ENCODE data around the gene INS.
"Not testable (repeated sequence)": the region's sequence is repeated elsewhere in the genome, so short reads cannot be mapped to it uniquely, and the experiment has no call there.

INS gene

GRCh38 chr11:2178906-2179494, 18.0 kb upstream of the INS start:
- H3K79me1 ChIP-seq (ENCODE audit: low read depth, low read length), result peaks cover 5% of the 10 kb centered on the region
- no peaks in the 10 kb centered on the region for H3K9me3 ChIP-seq (replicated peaks in 1 of 2; ENCODE audit: control insufficient read depth in 2 of 2, insufficient read depth in 1 of 2, low read depth in 1 of 2, low read length in 2 of 2)
- no peak overlapping the region for H3K4ac ChIP-seq (ENCODE audit: low read length)
- no peak overlapping the region for H2BK15ac ChIP-seq (ENCODE audit: low read length)
- H3K36me3 ChIP-seq (replicated peaks in 1 of 2; ENCODE audit: control insufficient read depth in 2 of 2, insufficient read depth in 2 of 2, low read length in 2 of 2), result peaks cover 0 to 2% of the 10 kb centered on the region in 2 donors
- no peak overlapping the region for H2BK120ac ChIP-seq (ENCODE audit: low read depth, low read length)
- no peak for DNase-seq (ENCODE audit: low spot score)
- peaks cover 0 to 10% of the 10 kb centered on the region in 2 donors for H3K4me1 ChIP-seq (ENCODE audit: control insufficient read depth in 2 of 2, insufficient read depth in 1 of 2, low read depth in 1 of 2, low read length in 2 of 2)
- WGBS, 2 donors (ENCODE audit: extremely low coverage in 2 of 2, insufficient read length in 2 of 2, insufficient replicate concordance in 1 of 2), result no CpG with 5 or more reads among the region's 16 CpGs
- H3K14ac ChIP-seq (ENCODE audit: low read length), result peak overlapping the region; percentile 95
- peak overlapping the region; percentile 57 for H3K18ac ChIP-seq (ENCODE audit: low read length)
- no peak overlapping the region for H3K4me2 ChIP-seq (ENCODE audit: insufficient read depth, low read length, poor library complexity, severe bottlenecking)
- peak overlapping the region; percentile 68 for H2BK12ac ChIP-seq (ENCODE audit: low read length)
- no peak overlapping the region for H4K8ac ChIP-seq (ENCODE audit: low read depth, low read length)
- peak overlapping the region; percentile 55 for H3K9ac ChIP-seq (ENCODE audit: low read depth, low read length, poor library complexity)
- H3K27ac ChIP-seq (replicated peaks; ENCODE audit: low read length), result no peak overlapping the region
- H3K4me3 ChIP-seq (ENCODE audit: low read length in 2 of 2), result no peak overlapping the region
- peak overlapping the region; percentile 88 for H2AK5ac ChIP-seq (ENCODE audit: low read depth, low read length)
- H3K27me3 ChIP-seq (ENCODE audit: control insufficient read depth in 3 of 3, insufficient read depth in 3 of 3, low read depth in 1 of 3, low read length in 3 of 3), result peaks cover 0 to 28% (median 0%) of the 10 kb centered on the region in 3 experiments
- H4K91ac ChIP-seq (ENCODE audit: low read depth, low read length, poor library complexity), result peak overlapping the region; percentile 79
- H2BK5ac ChIP-seq (ENCODE audit: low read length), result peak overlapping the region; percentile 12
- no peak overlapping the region for H2AFZ ChIP-seq (ENCODE audit: low read length)
- H3K23ac ChIP-seq (ENCODE audit: low read depth, low read length, poor library complexity), result no peak overlapping the region

GRCh38 chr11:2178055-2178773, 17.2 kb upstream of the INS start:
- Histone ChIP-seq H3K4me1 (ENCODE audit: control insufficient read depth in 2 of 2, insufficient read depth in 1 of 2, low read depth in 1 of 2, low read length in 2 of 2) (peaks cover 0 to 10% of the 10 kb centered on the region in 2 donors), H2BK12ac (ENCODE audit: low read length) (peak overlapping the region; percentile 41), H3K9ac (ENCODE audit: low read depth, low read length, poor library complexity) (peak overlapping the region; percentile 67), H3K27me3 (ENCODE audit: control insufficient read depth in 3 of 3, insufficient read depth in 3 of 3, low read depth in 1 of 3, low read length in 3 of 3) (peaks cover 0 to 28% (median 0%) of the 10 kb centered on the region in 3 experiments), H3K18ac (ENCODE audit: low read length) (peak overlapping the region; percentile 41), H2AK5ac (ENCODE audit: low read depth, low read length) (peak overlapping the region; percentile 88)
- H3K23ac ChIP-seq (ENCODE audit: low read depth, low read length, poor library complexity); H3K4me2 ChIP-seq (ENCODE audit: insufficient read depth, low read length, poor library complexity, severe bottlenecking); H2BK120ac ChIP-seq (ENCODE audit: low read depth, low read length); H2BK5ac ChIP-seq (ENCODE audit: low read length); H4K91ac ChIP-seq (ENCODE audit: low read depth, low read length, poor library complexity); H3K79me1 ChIP-seq (ENCODE audit: low read depth, low read length); H2AFZ ChIP-seq (ENCODE audit: low read length); H3K9me3 ChIP-seq (replicated peaks in 1 of 2; ENCODE audit: control insufficient read depth in 2 of 2, insufficient read depth in 1 of 2, low read depth in 1 of 2, low read length in 2 of 2); H4K8ac ChIP-seq (ENCODE audit: low read depth, low read length); H2BK15ac ChIP-seq (ENCODE audit: low read length); H3K36me3 ChIP-seq (replicated peaks in 1 of 2; ENCODE audit: control insufficient read depth in 2 of 2, insufficient read depth in 2 of 2, low read length in 2 of 2); H3K14ac ChIP-seq (ENCODE audit: low read length); DNase-seq (ENCODE audit: low spot score); H3K4me3 ChIP-seq (ENCODE audit: low read length in 2 of 2); H3K4ac ChIP-seq (ENCODE audit: low read length); H3K27ac ChIP-seq (replicated peaks; ENCODE audit: low read length): not testable (repeated sequence)
- WGBS, 2 donors (ENCODE audit: extremely low coverage in 2 of 2, insufficient read length in 2 of 2, insufficient replicate concordance in 1 of 2), result no CpG with 5 or more reads among the region's 16 CpGs

GRCh38 chr11:2177076-2177475, 16.1 kb upstream of the INS start:
- H2BK12ac ChIP-seq (ENCODE audit: low read length), result peak overlapping the region; percentile 63
- DNase-seq (ENCODE audit: low spot score), result no peak
- H3K9me3 ChIP-seq (replicated peaks in 1 of 2; ENCODE audit: control insufficient read depth in 2 of 2, insufficient read depth in 1 of 2, low read depth in 1 of 2, low read length in 2 of 2), result no peaks in the 10 kb centered on the region
- peaks cover 0 to 10% of the 10 kb centered on the region in 2 donors for H3K4me1 ChIP-seq (ENCODE audit: control insufficient read depth in 2 of 2, insufficient read depth in 1 of 2, low read depth in 1 of 2, low read length in 2 of 2)
- H3K4me3 ChIP-seq (ENCODE audit: low read length in 2 of 2), result no peak overlapping the region
- H3K14ac ChIP-seq (ENCODE audit: low read length), result peak overlapping the region; percentile 47
- H2AFZ ChIP-seq (ENCODE audit: low read length), result no peak overlapping the region
- no peak overlapping the region for H3K4me2 ChIP-seq (ENCODE audit: insufficient read depth, low read length, poor library complexity, severe bottlenecking)
- H3K9ac ChIP-seq (ENCODE audit: low read depth, low read length, poor library complexity), result no peak overlapping the region
- H3K27me3 ChIP-seq (ENCODE audit: control insufficient read depth in 3 of 3, insufficient read depth in 3 of 3, low read depth in 1 of 3, low read length in 3 of 3), result peaks cover 0 to 28% (median 0%) of the 10 kb centered on the region in 3 experiments
- H3K36me3 ChIP-seq (replicated peaks in 1 of 2; ENCODE audit: control insufficient read depth in 2 of 2, insufficient read depth in 2 of 2, low read length in 2 of 2), result peaks cover 0 to 2% of the 10 kb centered on the region in 2 donors
- H2BK15ac ChIP-seq (ENCODE audit: low read length), result peak overlapping the region; percentile 71
- H2BK5ac ChIP-seq (ENCODE audit: low read length), result no peak overlapping the region
- H3K23ac ChIP-seq (ENCODE audit: low read depth, low read length, poor library complexity), result peak overlapping the region; percentile 67
- no peak overlapping the region for H3K4ac ChIP-seq (ENCODE audit: low read length)
- peaks cover 5% of the 10 kb centered on the region for H3K79me1 ChIP-seq (ENCODE audit: low read depth, low read length)
- peak overlapping the region; percentile 46 for H4K91ac ChIP-seq (ENCODE audit: low read depth, low read length, poor library complexity)
- H2BK120ac ChIP-seq (ENCODE audit: low read depth, low read length), result peak overlapping the region; percentile 82
- peak overlapping the region; percentile 77 for H3K18ac ChIP-seq (ENCODE audit: low read length)
- peak overlapping the region; percentile 86 for H4K8ac ChIP-seq (ENCODE audit: low read depth, low read length)
- H2AK5ac ChIP-seq (ENCODE audit: low read depth, low read length), result peak overlapping the region; percentile 72
- no peak overlapping the region for H3K27ac ChIP-seq (replicated peaks; ENCODE audit: low read length)
- no CpG with 5 or more reads among the region's 18 CpGs for WGBS, 2 donors (ENCODE audit: extremely low coverage in 2 of 2, insufficient read length in 2 of 2, insufficient replicate concordance in 1 of 2)

- no peak overlapping the region for H4K8ac ChIP-seq (ENCODE audit: low read depth, low read length)
Measured at GRCh38 chr11:2176389-2176900, 15.4 kb upstream of the INS start.

More at GRCh38 chr11:2176389-2176900, 15.4 kb upstream of the INS start:
- H3K14ac ChIP-seq (ENCODE audit: low read length), result peak overlapping the region; percentile 2
- no CpG with 5 or more reads among the region's 14 CpGs for WGBS, 2 donors (ENCODE audit: extremely low coverage in 2 of 2, insufficient read length in 2 of 2, insufficient replicate concordance in 1 of 2)
- H3K23ac ChIP-seq (ENCODE audit: low read depth, low read length, poor library complexity), result peak overlapping the region; percentile 67
- peak overlapping the region; percentile 72 for H2AK5ac ChIP-seq (ENCODE audit: low read depth, low read length)
- peak overlapping the region; percentile 25 for H4K91ac ChIP-seq (ENCODE audit: low read depth, low read length, poor library complexity)
- H3K18ac ChIP-seq (ENCODE audit: low read length), result peak overlapping the region; percentile 77
- H2AFZ ChIP-seq (ENCODE audit: low read length), result no peak overlapping the region
- peak overlapping the region in 1 of 2 donors; percentile 38 for H3K4me3 ChIP-seq (ENCODE audit: low read length in 2 of 2)
- no peak overlapping the region for H2BK12ac ChIP-seq (ENCODE audit: low read length)
- H3K27me3 ChIP-seq (ENCODE audit: control insufficient read depth in 3 of 3, insufficient read depth in 3 of 3, low read depth in 1 of 3, low read length in 3 of 3), result peaks cover 0 to 28% (median 0%) of the 10 kb centered on the region in 3 experiments
- H2BK5ac ChIP-seq (ENCODE audit: low read length), result no peak overlapping the region
- no peak for DNase-seq (ENCODE audit: low spot score)
- no peak overlapping the region for H2BK120ac ChIP-seq (ENCODE audit: low read depth, low read length)
- H3K4ac ChIP-seq (ENCODE audit: low read length), result no peak overlapping the region
- H3K4me1 ChIP-seq (ENCODE audit: control insufficient read depth in 2 of 2, insufficient read depth in 1 of 2, low read depth in 1 of 2, low read length in 2 of 2), result peaks cover 0 to 12% of the 10 kb centered on the region in 2 donors
- peaks cover 0 to 2% of the 10 kb centered on the region in 2 donors for H3K36me3 ChIP-seq (replicated peaks in 1 of 2; ENCODE audit: control insufficient read depth in 2 of 2, insufficient read depth in 2 of 2, low read length in 2 of 2)
- H2BK15ac ChIP-seq (ENCODE audit: low read length), result peak overlapping the region; percentile 71
- no peaks in the 10 kb centered on the region for H3K9me3 ChIP-seq (replicated peaks in 1 of 2; ENCODE audit: control insufficient read depth in 2 of 2, insufficient read depth in 1 of 2, low read depth in 1 of 2, low read length in 2 of 2)
- no peak overlapping the region for H3K27ac ChIP-seq (replicated peaks; ENCODE audit: low read length)
- no peak overlapping the region for H3K4me2 ChIP-seq (ENCODE audit: insufficient read depth, low read length, poor library complexity, severe bottlenecking)
- H3K9ac ChIP-seq (ENCODE audit: low read depth, low read length, poor library complexity), result peak overlapping the region; percentile 65
- peaks cover 5% of the 10 kb centered on the region for H3K79me1 ChIP-seq (ENCODE audit: low read depth, low read length)
